PC-9 (cell line): ENCODE measurements around the gene LHX1. TPM values are rescaled to one million over a fixed set of nuclear protein-coding genes. Genes with fewer than 3 reads are reported as not detected.

ENCODE experiments used
- BruUV-seq: library from RNA; stranded (reverse); fragments of 400-500 nt; replicated peaks from 2 replicates; lab custom pipeline; 2021; lab: Mats Ljungman, UMichigan
- CTCF ChIA-PET: fragments of 300-600 bp; sonication (Branson Sonifier 250); formaldehyde crosslinking; loops from one replicate; lab custom pipeline; 2022; ENCODE audit warnings: antibody characterized with exemption; lab: Charles Lee
- POLR2A ChIA-PET: fragments of 300-600 bp; sonication (Branson Sonifier 250); formaldehyde crosslinking; loops from one replicate; lab custom pipeline; 2022; ENCODE audit warnings: antibody characterized with exemption; ENCODE audit not compliant: unreplicated experiment; lab: Charles Lee
- DNase-seq, 2 experiments: peaks; one replicate each; pipeline versions ENCODE4 v3.0.0 to v3.0.0-alpha.2; 2015 to 2022; ENCODE audit warnings: mixed read lengths in 1 of 2
- H2AFZ ChIP-seq: fragments of 200-600 bp; sonication (generic); 2 replicates; pipeline ENCODE4 v1.8.1; 2017; ENCODE audit warnings: antibody characterized with exemption
- H3F3A ChIP-seq: fragments of 200-600 bp; sonication (generic); 2 replicates; pipeline ENCODE4 v1.8.1; 2017; ENCODE audit warnings: antibody characterized with exemption, mild to moderate bottlenecking, low read depth; ENCODE audit not compliant: insufficient read depth
- H3K27ac ChIP-seq: fragments of 200-600 bp; sonication (generic); 2 replicates; pipeline ENCODE4 v1.6.1; 2016; ENCODE audit warnings: mixed run types
- H3K27me3 ChIP-seq: fragments of 200-600 bp; sonication (generic); 2 replicates; pipeline ENCODE4 v1.6.1; 2016; ENCODE audit warnings: low read depth, mixed run types; ENCODE audit not compliant: insufficient read depth
- H3K36me3 ChIP-seq: fragments of 200-600 bp; sonication (generic); 2 replicates; pipeline ENCODE4 v1.6.1; 2016; ENCODE audit warnings: low read depth, mixed run types
- H3K4me1 ChIP-seq: fragments of 200-600 bp; sonication (generic); replicated peaks from 2 replicates; pipeline ENCODE4 v1.6.1; 2016; ENCODE audit warnings: mixed run types; ENCODE audit not compliant: insufficient read depth
- H3K4me2 ChIP-seq: fragments of 200-600 bp; sonication (generic); 2 replicates; pipeline ENCODE4 v1.6.1; 2017; ENCODE audit warnings: mixed run types
- H3K4me3 ChIP-seq: fragments of 200-600 bp; sonication (generic); 2 replicates; pipeline ENCODE4 v1.6.1; 2016; ENCODE audit warnings: mixed run types
- H3K79me2 ChIP-seq: fragments of 200-600 bp; sonication (generic); 2 replicates; pipeline ENCODE4 v1.6.1; 2017; ENCODE audit warnings: low read depth, mixed run types
- H3K9me2 ChIP-seq: fragments of 200-600 bp; sonication (generic); 2 replicates; pipeline ENCODE4 v1.8.1; 2017; ENCODE audit warnings: mild to moderate bottlenecking; ENCODE audit not compliant: insufficient read depth
- H3K9me3 ChIP-seq: fragments of 200-600 bp; sonication (generic); 2 replicates; pipeline ENCODE4 v1.8.1; 2016; ENCODE audit warnings: low read depth; ENCODE audit not compliant: insufficient read depth
- H4K20me1 ChIP-seq: fragments of 200-600 bp; sonication (generic); 2 replicates; pipeline ENCODE4 v1.8.1; 2017; ENCODE audit not compliant: insufficient read depth
- CTCF ChIP-seq: fragments of 200-600 bp; sonication (generic); conservative IDR thresholded peaks from 2 replicates; pipeline ENCODE4 v1.6.1; 2017; ENCODE audit warnings: mixed run types, antibody characterized with exemption, mild to moderate bottlenecking, moderate library complexity
- EZH2 ChIP-seq: fragments of 200-600 bp; sonication (generic); IDR thresholded peaks from 2 replicates; pipeline ENCODE4 v1.8.0; 2017; ENCODE audit warnings: antibody characterized with exemption, low read depth
- intact Hi-C: fragments of 100-400 bp; cut with micrococcal nuclease; formaldehyde crosslinking; loops from one replicate; pipeline ENCODE4 v1.10.0; 2022; ENCODE audit not compliant: unreplicated experiment
- total RNA-seq: library from RNA; stranded (reverse); gene quantifications from 2 replicates; pipeline ENCODE4 v1.2.3, GENCODE V29; 2021

LHX1 gene
- total RNA-seq, 1 experiment from 2014 or later, result 12.3 TPM

DNA sequence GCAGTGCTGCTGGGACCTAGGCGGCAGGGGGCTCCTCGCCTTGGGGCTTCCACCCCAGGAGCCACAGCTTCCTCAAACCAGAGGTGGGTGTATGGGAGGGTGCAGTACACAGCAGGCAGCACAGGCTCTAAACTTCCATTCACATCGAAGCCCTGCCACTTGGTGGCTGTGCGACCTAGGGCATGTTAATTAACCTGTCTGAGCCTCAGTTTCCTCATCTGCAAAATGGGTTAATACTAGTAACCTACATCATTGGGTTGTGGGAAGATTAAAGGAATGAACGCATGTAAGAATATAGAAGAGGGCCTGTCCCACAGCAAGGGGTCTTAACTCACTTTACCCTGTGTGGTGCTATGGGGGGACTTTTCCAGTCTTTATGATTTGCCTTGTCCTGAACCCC is 26.8 kb upstream of the LHX1 start:
- Histone ChIP-seq H3K4me3 (no peak overlapping the region), H3K27me3 (no peaks in the 10 kb centered on the region), H3K9me3 (no peaks in the 10 kb centered on the region), H3K36me3 (no peaks in the 10 kb centered on the region), H3K4me2 (no peak overlapping the region), H3K27ac (no peak overlapping the region), H4K20me1 (no peaks in the 10 kb centered on the region), H3K9me2 (no peaks in the 10 kb centered on the region), H3F3A (0 out of 2 replicates have a peak, but pooled peaks cover 3% of the 10 kb centered on the region), H3K4me1 (no peaks in the 10 kb centered on the region), H3K79me2 (no peaks in the 10 kb centered on the region), H2AFZ (no peak overlapping the region)
- intact Hi-C loops, result no loop called here
- ChIA-PET CTCF (no interaction called here), POLR2A (interaction anchor here (0.6 kb wide), 1 partner anchor 56 kb away, joined by 6 read pairs; no protein-coding TSS in a partner anchor)
- no peak for TF ChIP-seq CTCF
- no peak for TF ChIP-seq EZH2
- no TSS peak for BruUV-seq
- no peak for DNase-seq

GRCh38 chr17:36911001-36911400 is 26.3 kb upstream of the LHX1 start:
- H3K4me3 ChIP-seq, result no peak overlapping the region
- CTCF ChIA-PET, result no interaction called here
- H3K4me2 ChIP-seq, result no peak overlapping the region
- H3K27ac ChIP-seq, result no peak overlapping the region
- H3K9me3 ChIP-seq, result no peaks in the 10 kb centered on the region
- H3F3A ChIP-seq, result 0 out of 2 replicates have a peak, but pooled peaks cover 3% of the 10 kb centered on the region
- no peaks in the 10 kb centered on the region for H3K36me3 ChIP-seq
- H3K4me1 ChIP-seq, result no peaks in the 10 kb centered on the region
- no peak overlapping the region for H2AFZ ChIP-seq
- POLR2A ChIA-PET, result no interaction called here
- H3K9me2 ChIP-seq, result no peaks in the 10 kb centered on the region
- no TSS peak for BruUV-seq
- H3K27me3 ChIP-seq, result no peaks in the 10 kb centered on the region
- TF ChIP-seq EZH2 (no peak), CTCF (no peak)
- intact Hi-C loops, result no loop called here
- DNase-seq, result no peak
- no peaks in the 10 kb centered on the region for H4K20me1 ChIP-seq
- no peaks in the 10 kb centered on the region for H3K79me2 ChIP-seq

- no peaks in the 10 kb centered on the region for H3K9me3 ChIP-seq
- BruUV-seq, result no TSS peak
- no peak overlapping the region for H2AFZ ChIP-seq
- no peaks in the 10 kb centered on the region for H3K36me3 ChIP-seq
- POLR2A ChIA-PET, result no interaction called here
- DNase-seq, result no peak
- TF ChIP-seq EZH2 (no peak), CTCF (no peak)
- no peak overlapping the region for H3K4me3 ChIP-seq
- CTCF ChIA-PET, result no interaction called here
- no peaks in the 10 kb centered on the region for H3K79me2 ChIP-seq
- H3K9me2 ChIP-seq, result no peaks in the 10 kb centered on the region
- peaks cover 14% of the 10 kb centered on the region for H3K4me1 ChIP-seq
- H3K4me2 ChIP-seq, result no peak overlapping the region
- no peaks in the 10 kb centered on the region for H3K27me3 ChIP-seq
- H3F3A ChIP-seq, result peaks cover 6% of the 10 kb centered on the region; the same call in 1 of the 2 replicates
- H3K27ac ChIP-seq, result no peak overlapping the region
- intact Hi-C loops, result no loop called here
- H4K20me1 ChIP-seq, result no peaks in the 10 kb centered on the region
Observed at GRCh38 chr17:36913132-36913531, 24.1 kb upstream of the LHX1 start.
